HEK293 (cell line): ENCODE results near the gene GTPBP3.

Source experiments
- FEZF1 ChIP-seq: fragments of 450-650 bp; formaldehyde crosslinking; IDR thresholded peaks from 2 replicates; pipeline ENCODE4 v1.5.1; 2016; ENCODE audit warnings: missing biosample characterization, missing genetic modification characterization
- HIC1 ChIP-seq: fragments of 450-650 bp; formaldehyde crosslinking; IDR thresholded peaks from 2 replicates; pipeline ENCODE4 v1.5.1; 2016; ENCODE audit warnings: missing biosample characterization, missing genetic modification characterization
- HOXA7 ChIP-seq: sonication (generic); formaldehyde crosslinking; IDR thresholded peaks from 2 replicates; pipeline ENCODE4 v1.8.1; 2022; ENCODE audit warnings: missing genetic modification reagents, borderline replicate concordance
- KLF17 ChIP-seq: fragments of 450-650 bp; formaldehyde crosslinking; IDR thresholded peaks from 2 replicates; pipeline ENCODE4 v1.5.1; 2016; ENCODE audit warnings: missing biosample characterization, missing genetic modification characterization
- KLF8 ChIP-seq: fragments of 450-650 bp; formaldehyde crosslinking; IDR thresholded peaks from 2 replicates; pipeline ENCODE4 v1.5.1; 2016; ENCODE audit warnings: missing biosample characterization, missing genetic modification characterization
- PRDM1 ChIP-seq: fragments of 450-650 bp; formaldehyde crosslinking; IDR thresholded peaks from 2 replicates; pipeline ENCODE4; 2016; ENCODE audit warnings: missing biosample characterization, missing genetic modification characterization
- SP2 ChIP-seq: fragments of 450-650 bp; formaldehyde crosslinking; IDR thresholded peaks from 2 replicates; pipeline ENCODE4 v1.5.1; 2016; ENCODE audit warnings: missing biosample characterization, missing genetic modification characterization
- SP3 ChIP-seq: fragments of 450-650 bp; formaldehyde crosslinking; IDR thresholded peaks from 2 replicates; pipeline ENCODE4 v1.5.1; 2016; ENCODE audit warnings: missing biosample characterization, missing genetic modification characterization
- TCF7L2 ChIP-seq: IDR thresholded peaks from 2 replicates; pipeline ENCODE4 v1.6.1; 2011; ENCODE audit warnings: low read depth, mild to moderate bottlenecking, inconsistent platforms, low read length, moderate library complexity, borderline replicate concordance
- ZBTB17 ChIP-seq: fragments of 450-650 bp; formaldehyde crosslinking; IDR thresholded peaks from 2 replicates; pipeline ENCODE4 v1.5.1; 2016; ENCODE audit warnings: missing biosample characterization, missing genetic modification characterization
- ZNF112 ChIP-seq: fragments of 450-650 bp; formaldehyde crosslinking; IDR thresholded peaks from 2 replicates; pipeline ENCODE4 v1.5.0; 2017; ENCODE audit warnings: missing biosample characterization, missing genetic modification characterization
- ZNF23 ChIP-seq: fragments of 450-650 bp; formaldehyde crosslinking; IDR thresholded peaks from 2 replicates; pipeline ENCODE4 v1.5.1; 2016; ENCODE audit warnings: missing biosample characterization, missing genetic modification characterization, borderline replicate concordance
- ZNF335 ChIP-seq: fragments of 450-650 bp; formaldehyde crosslinking; conservative IDR thresholded peaks from 2 replicates; pipeline ENCODE4 v1.5.1; 2016; ENCODE audit warnings: missing biosample characterization, missing genetic modification characterization
- ZNF350 ChIP-seq: fragments of 450-650 bp; formaldehyde crosslinking; IDR thresholded peaks from 2 replicates; pipeline ENCODE4 v1.5.0; 2017; ENCODE audit warnings: missing biosample characterization, mild to moderate bottlenecking, missing genetic modification characterization
- ZNF426 ChIP-seq: fragments of 450-650 bp; formaldehyde crosslinking; IDR thresholded peaks from 2 replicates; pipeline ENCODE4 v1.5.1; 2017; ENCODE audit warnings: missing biosample characterization, missing genetic modification characterization, mild to moderate bottlenecking, inconsistent platforms, moderate library complexity
- ZNF513 ChIP-seq: fragments of 450-650 bp; IDR thresholded peaks from 2 replicates; pipeline ENCODE4 v1.5.1; 2018; ENCODE audit warnings: missing biosample characterization, missing genetic modification characterization
- ZNF530 ChIP-seq: fragments of 450-650 bp; formaldehyde crosslinking; IDR thresholded peaks from 2 replicates; pipeline ENCODE4 v1.5.1; 2016; ENCODE audit warnings: low read depth, missing biosample characterization, missing genetic modification characterization
- ZNF621 ChIP-seq: fragments of 450-650 bp; formaldehyde crosslinking; IDR thresholded peaks from 2 replicates; pipeline ENCODE4 v1.5.1; 2017; ENCODE audit warnings: missing biosample characterization, missing genetic modification characterization
- ZNF654 ChIP-seq: fragments of 450-650 bp; formaldehyde crosslinking; IDR thresholded peaks from 2 replicates; pipeline ENCODE4 v1.5.1; 2016; ENCODE audit warnings: low read depth, missing biosample characterization, missing genetic modification characterization
- ZNF660 ChIP-seq: fragments of 450-650 bp; IDR thresholded peaks from 2 replicates; pipeline ENCODE4 v1.5.1; 2018; ENCODE audit warnings: missing biosample characterization, mild to moderate bottlenecking, missing genetic modification characterization
- ZNF747 ChIP-seq: fragments of 450-650 bp; formaldehyde crosslinking; IDR thresholded peaks from 2 replicates; pipeline ENCODE4 v1.5.1; 2016; ENCODE audit warnings: missing biosample characterization, missing genetic modification characterization
- ZNF791 ChIP-seq: fragments of 450-650 bp; formaldehyde crosslinking; IDR thresholded peaks from 2 replicates; pipeline ENCODE4 v1.5.1; 2016; ENCODE audit warnings: missing biosample characterization, missing genetic modification characterization
- ZSCAN23 ChIP-seq: fragments of 450-650 bp; formaldehyde crosslinking; IDR thresholded peaks from 2 replicates; pipeline ENCODE4 v1.5.1; 2016; ENCODE audit warnings: missing biosample characterization, missing genetic modification characterization
- ZSCAN30 ChIP-seq: fragments of 450-650 bp; IDR thresholded peaks from 2 replicates; pipeline ENCODE4 v1.5.1; 2018; ENCODE audit warnings: missing biosample characterization, mild to moderate bottlenecking, missing genetic modification characterization, moderate library complexity
- TF ChIP-seq, protein P1 (sequence below): fragments of 450-650 bp; formaldehyde crosslinking; IDR thresholded peaks from 2 replicates; pipeline ENCODE4 v1.5.1; 2016; ENCODE audit warnings: missing biosample characterization, missing genetic modification characterization
- TF ChIP-seq, protein P2 (sequence below): fragments of 450-650 bp; formaldehyde crosslinking; IDR thresholded peaks from 2 replicates; pipeline ENCODE4 v1.5.1; 2016; ENCODE audit warnings: missing biosample characterization, missing genetic modification characterization
- TF ChIP-seq, protein P3 (sequence below): fragments of 450-650 bp; formaldehyde crosslinking; IDR thresholded peaks from 2 replicates; pipeline ENCODE4 v1.5.1; 2016; ENCODE audit warnings: missing biosample characterization, missing genetic modification characterization
- TF ChIP-seq, protein P4 (sequence below): fragments of 450-650 bp; formaldehyde crosslinking; IDR thresholded peaks from 2 replicates; pipeline ENCODE4 v1.5.1; 2016; ENCODE audit warnings: missing biosample characterization, missing genetic modification characterization

GTPBP3 gene

GRCh38 chr19:17303167-17303939 lies 34.0 kb upstream of the GTPBP3 start, which contains the start of gene ABHD8 (continued):
- TF ChIP-seq, protein P1, sequence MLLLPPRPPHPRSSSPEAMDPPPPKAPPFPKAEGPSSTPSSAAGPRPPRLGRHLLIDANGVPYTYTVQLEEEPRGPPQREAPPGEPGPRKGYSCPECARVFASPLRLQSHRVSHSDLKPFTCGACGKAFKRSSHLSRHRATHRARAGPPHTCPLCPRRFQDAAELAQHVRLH (tag by site-specific recombination) = no peak
- TF ChIP-seq SP3 (tag by site-specific recombination) (peak; percentile 94), ZNF350 (tag by site-specific recombination) (no peak), KLF8 (no peak; the same call in 1 of the 2 replicates), ZNF513 (tag by site-specific recombination) (no peak), HIC1 (tag by site-specific recombination) (peak; percentile 66), ZBTB17 (no peak), ZNF660 (tag by site-specific recombination) (0 out of 2 replicates have a peak, but pooled peaks have one; percentile 29), ZSCAN30 (tag by site-specific recombination) (peak; percentile 56; the same call in 1 of the 2 replicates), ZSCAN23 (no peak), ZNF621 (tag by site-specific recombination) (no peak), FEZF1 (tag by site-specific recombination) (no peak), TCF7L2 (no peak), PRDM1 (tag by site-specific recombination) (no peak), ZNF747 (tag by site-specific recombination) (no peak), ZNF335 (tag by site-specific recombination) (peak; percentile 71), HOXA7 (CRISPR knock-in tag) (no peak), ZNF654 (tag by site-specific recombination) (no peak), ZNF530 (tag by site-specific recombination) (no peak), ZNF112 (tag by site-specific recombination) (no peak), KLF17 (tag by site-specific recombination) (no peak), ZNF23 (tag by site-specific recombination) (no peak), SP2 (peak; percentile 100), ZNF791 (tag by site-specific recombination) (no peak), ZNF426 (no peak)
- TF ChIP-seq, protein P2, sequence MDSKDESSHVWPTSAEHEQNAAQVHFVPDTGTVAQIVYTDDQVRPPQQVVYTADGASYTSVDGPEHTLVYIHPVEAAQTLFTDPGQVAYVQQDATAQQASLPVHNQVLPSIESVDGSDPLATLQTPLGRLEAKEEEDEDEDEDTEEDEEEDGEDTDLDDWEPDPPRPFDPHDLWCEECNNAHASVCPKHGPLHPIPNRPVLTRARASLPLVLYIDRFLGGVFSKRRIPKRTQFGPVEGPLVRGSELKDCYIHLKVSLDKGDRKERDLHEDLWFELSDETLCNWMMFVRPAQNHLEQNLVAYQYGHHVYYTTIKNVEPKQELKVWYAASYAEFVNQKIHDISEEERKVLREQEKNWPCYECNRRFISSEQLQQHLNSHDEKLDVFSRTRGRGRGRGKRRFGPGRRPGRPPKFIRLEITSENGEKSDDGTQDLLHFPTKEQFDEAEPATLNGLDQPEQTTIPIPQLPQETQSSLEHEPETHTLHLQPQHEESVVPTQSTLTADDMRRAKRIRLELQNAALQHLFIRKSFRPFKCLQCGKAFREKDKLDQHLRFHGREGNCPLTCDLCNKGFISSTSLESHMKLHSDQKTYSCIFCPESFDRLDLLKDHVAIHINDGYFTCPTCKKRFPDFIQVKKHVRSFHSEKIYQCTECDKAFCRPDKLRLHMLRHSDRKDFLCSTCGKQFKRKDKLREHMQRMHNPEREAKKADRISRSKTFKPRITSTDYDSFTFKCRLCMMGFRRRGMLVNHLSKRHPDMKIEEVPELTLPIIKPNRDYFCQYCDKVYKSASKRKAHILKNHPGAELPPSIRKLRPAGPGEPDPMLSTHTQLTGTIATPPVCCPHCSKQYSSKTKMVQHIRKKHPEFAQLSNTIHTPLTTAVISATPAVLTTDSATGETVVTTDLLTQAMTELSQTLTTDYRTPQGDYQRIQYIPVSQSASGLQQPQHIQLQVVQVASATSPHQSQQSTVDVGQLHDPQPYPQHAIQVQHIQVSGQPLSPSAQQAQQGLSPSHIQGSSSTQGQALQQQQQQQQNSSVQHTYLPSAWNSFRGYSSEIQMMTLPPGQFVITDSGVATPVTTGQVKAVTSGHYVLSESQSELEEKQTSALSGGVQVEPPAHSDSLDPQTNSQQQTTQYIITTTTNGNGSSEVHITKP (tag by site-specific recombination) = peak; percentile 80
- TF ChIP-seq, protein P3, sequence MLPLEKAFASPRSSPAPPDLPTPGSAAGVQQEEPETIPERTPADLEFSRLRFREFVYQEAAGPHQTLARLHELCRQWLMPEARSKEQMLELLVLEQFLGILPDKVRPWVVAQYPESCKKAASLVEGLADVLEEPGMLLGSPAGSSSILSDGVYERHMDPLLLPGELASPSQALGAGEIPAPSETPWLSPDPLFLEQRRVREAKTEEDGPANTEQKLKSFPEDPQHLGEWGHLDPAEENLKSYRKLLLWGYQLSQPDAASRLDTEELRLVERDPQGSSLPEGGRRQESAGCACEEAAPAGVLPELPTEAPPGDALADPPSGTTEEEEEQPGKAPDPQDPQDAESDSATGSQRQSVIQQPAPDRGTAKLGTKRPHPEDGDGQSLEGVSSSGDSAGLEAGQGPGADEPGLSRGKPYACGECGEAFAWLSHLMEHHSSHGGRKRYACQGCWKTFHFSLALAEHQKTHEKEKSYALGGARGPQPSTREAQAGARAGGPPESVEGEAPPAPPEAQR (tag by site-specific recombination) = no peak
- TF ChIP-seq, protein P4, sequence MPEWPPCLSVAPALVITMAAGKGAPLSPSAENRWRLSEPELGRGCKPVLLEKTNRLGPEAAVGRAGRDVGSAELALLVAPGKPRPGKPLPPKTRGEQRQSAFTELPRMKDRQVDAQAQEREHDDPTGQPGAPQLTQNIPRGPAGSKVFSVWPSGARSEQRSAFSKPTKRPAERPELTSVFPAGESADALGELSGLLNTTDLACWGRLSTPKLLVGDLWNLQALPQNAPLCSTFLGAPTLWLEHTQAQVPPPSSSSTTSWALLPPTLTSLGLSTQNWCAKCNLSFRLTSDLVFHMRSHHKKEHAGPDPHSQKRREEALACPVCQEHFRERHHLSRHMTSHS (tag by site-specific recombination) = no peak
